Neuron (in vitro differentiated cells): ENCODE results near the gene KDELR3.
A peak's percentile ranks its signal among the peaks of the same experiment; 100 is the strongest.

ENCODE experiments used
- H2AFZ ChIP-seq: one replicate; pipeline ENCODE4 v1.6.1; 2013; ENCODE audit warnings: low read depth, mild to moderate bottlenecking, inconsistent platforms, low read length, moderate library complexity
- H3K27me3 ChIP-seq: one replicate; pipeline ENCODE4 v1.6.1; 2013; ENCODE audit warnings: low read length; ENCODE audit not compliant: insufficient read depth
- H3K36me3 ChIP-seq: one replicate; pipeline ENCODE4 v1.6.1; 2013; ENCODE audit warnings: low read length; ENCODE audit not compliant: insufficient read depth
- H3K4me1 ChIP-seq: one replicate; pipeline ENCODE4 v1.6.1; 2013; ENCODE audit warnings: low read length; ENCODE audit not compliant: insufficient read depth
- H3K4me3 ChIP-seq: 2 replicates; pipeline ENCODE4 v1.5.1; 2013; ENCODE audit warnings: mild to moderate bottlenecking, low read length, moderate library complexity
- H3K9me3 ChIP-seq: one replicate; pipeline ENCODE4 v1.6.1; 2013; ENCODE audit warnings: low read length

KDELR3 gene

DNA sequence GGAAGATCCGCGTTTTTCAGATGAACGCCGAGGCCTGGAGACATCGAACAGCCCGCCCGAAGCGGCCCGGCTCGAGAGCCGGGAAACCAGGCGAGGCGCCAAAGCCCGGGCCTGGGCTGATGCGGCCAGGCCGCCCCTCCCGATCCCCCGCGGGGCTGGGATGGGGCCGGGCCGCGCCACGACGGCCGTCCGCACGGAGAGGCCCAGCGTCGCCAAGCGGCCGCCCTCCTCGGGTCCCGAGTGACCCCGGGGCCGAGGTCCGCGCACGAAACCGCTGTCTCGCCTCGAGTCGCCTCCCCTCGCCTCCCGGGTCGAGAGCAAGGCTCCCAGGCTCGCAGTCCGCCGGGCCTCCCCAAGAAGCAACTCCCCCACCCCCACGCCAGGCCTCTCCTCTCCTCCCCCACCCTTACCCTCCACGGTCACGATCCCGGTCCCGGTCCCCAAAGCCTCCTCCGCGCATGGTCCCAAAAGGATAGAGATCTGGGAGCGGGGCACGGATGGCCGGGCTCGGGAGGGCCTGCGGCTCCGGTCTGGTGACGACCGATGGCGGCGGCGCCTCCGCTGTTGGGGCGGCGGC, 37.7 kb downstream of the KDELR3 start:
- Histone ChIP-seq H3K9me3 (no peaks in the 10 kb centered on the region), H2AFZ (no peak overlapping the region), H3K36me3 (peaks cover 42% of the 10 kb centered on the region)

DNA sequence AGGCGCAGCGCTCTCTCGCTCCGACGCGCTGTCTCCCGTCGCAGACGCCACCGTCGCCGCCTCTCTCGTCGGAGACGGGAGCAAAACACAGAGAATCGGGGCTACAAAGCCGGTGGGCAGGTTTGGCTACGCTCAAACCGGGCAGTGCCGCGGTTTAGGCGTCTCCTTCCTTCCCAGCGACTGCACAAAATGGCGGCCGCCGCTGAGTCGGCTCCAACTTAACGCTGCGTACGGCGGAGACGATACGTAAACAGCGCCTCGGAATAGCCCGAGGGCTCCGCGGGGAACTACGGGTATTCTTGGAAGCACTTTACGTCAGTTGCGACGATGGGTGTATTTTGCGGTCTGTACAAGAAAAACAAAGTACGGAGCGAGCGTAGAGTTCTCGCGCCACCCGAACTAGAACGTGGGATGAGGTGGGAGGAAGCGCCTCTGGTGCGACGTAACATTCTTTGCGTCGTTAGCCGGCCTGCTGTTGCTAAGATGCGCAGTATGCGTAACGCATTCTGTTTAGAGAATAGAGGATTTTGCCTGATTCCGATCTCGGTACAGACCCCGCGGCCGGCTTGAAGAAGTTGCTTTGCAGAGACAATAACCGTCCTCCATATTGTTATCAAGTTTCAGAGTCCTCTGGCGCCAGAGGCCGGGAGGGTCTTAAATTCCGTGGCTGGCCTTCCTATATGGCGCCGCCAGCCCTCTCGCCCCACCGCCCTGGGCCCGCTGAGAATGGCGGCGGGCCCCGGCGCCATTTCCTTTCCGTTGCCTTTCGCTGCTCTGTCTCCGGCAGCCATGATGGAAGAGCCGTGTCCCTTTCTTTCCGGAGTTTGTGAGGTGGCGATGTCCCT, 38.4 kb downstream of the KDELR3 start, which contains the start of gene DDX17:
TSS of gene DDX17 (minus strand) at position 194 of the 845 bp plus-strand sequence.
- Histone ChIP-seq H3K9me3 (no peaks in the 10 kb centered on the region), H3K4me1 (peaks cover 26% of the 10 kb centered on the region), H2AFZ (peak within 1 kb of the TSS; percentile 56), H3K4me3 (peak within 1 kb of the TSS; percentile 96), H3K36me3 (peaks cover 37% of the 10 kb centered on the region), H3K27me3 (no peaks in the 10 kb centered on the region)

More for the DNA sequence above, 37.7 kb downstream of the KDELR3 start:
- H3K27me3 ChIP-seq: no peaks in the 10 kb centered on the region
- peaks cover 26% of the 10 kb centered on the region for H3K4me1 ChIP-seq
- H3K4me3 ChIP-seq: peak overlapping the region; percentile 96

DNA sequence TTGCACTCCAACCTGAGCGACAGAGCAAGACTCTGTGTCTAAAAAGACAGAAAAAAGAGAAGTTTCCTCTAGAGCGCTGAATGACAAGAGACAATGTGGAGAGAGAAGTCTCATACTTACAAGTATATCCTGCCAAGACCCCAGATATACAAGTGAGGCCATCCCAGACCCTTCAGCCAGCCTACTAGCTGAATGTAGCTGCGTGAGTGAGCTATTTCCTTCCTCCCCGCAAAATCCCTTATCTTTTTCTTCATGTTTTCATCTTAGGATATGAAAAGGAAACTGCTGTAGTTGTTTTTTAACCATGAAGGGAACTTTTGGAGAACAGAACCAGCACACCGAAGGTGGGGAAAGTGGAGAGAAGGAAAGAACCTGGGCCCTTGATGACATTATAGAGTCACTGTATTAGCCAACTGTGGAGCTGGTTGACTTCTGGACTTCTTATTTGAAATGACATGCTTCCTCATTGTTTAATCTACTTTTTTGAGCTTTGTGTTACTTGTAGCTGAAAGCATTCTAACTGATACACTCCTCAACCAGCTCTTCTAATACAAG, 42.6 kb downstream of the KDELR3 start:
- H3K9me3 ChIP-seq: no peaks in the 10 kb centered on the region
- H3K4me3 ChIP-seq: no peak overlapping the region

DNA sequence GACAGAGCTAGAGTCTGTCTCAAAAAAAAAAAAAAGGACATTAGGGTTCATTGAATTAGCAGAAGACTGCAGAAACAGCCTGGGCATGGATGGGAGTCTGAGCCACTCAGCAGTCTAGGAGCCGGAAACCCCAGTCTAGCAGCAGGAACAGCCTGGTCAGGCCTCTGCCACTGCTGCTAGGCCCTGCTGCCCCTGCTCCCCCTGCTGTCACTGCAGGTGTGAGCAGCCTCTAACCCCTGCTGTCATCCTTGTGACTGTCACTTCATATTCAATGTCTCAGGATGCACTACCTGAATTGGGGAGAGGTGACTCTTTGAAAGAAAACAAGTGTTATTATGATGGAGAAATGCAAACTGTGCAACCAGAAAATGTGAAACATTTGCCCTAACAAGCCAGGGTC, 45.2 kb downstream of the KDELR3 start:
- Histone ChIP-seq H3K9me3 (no peaks in the 10 kb centered on the region), H3K27me3 (no peaks in the 10 kb centered on the region), H3K4me1 (no peaks in the 10 kb centered on the region), H2AFZ (no peak overlapping the region), H3K4me3 (no peak overlapping the region), H3K36me3 (no peaks in the 10 kb centered on the region)

More for the DNA sequence above, 42.6 kb downstream of the KDELR3 start:
- Histone ChIP-seq H3K4me1 (peaks cover 3% of the 10 kb centered on the region), H3K36me3 (no peaks in the 10 kb centered on the region), H2AFZ (no peak overlapping the region), H3K27me3 (no peaks in the 10 kb centered on the region)

DNA sequence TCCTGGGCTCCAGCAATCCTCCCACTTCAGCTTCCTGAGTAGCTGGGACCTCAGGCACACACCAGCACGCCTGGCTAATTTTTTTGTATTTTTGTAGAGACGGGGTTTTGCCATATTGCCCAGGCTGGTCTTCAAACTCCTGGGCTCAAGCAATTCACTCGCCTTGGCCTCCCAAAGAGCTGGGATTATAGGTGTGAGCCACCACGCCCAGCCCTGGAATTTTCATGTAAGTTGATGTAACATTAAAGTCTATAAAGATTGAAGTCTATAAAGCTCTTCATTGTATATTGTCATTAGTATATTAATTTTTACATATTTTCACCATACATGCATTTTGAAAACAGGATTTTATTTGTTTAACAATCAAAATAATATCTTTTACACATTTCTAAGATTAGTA, 50.7 kb downstream of the KDELR3 start:
- no peak overlapping the region for H3K4me3 ChIP-seq
- H3K36me3 ChIP-seq: no peaks in the 10 kb centered on the region
- no peaks in the 10 kb centered on the region for H3K9me3 ChIP-seq
- H2AFZ ChIP-seq: no peak overlapping the region
- H3K4me1 ChIP-seq: no peaks in the 10 kb centered on the region
- no peaks in the 10 kb centered on the region for H3K27me3 ChIP-seq

DNA sequence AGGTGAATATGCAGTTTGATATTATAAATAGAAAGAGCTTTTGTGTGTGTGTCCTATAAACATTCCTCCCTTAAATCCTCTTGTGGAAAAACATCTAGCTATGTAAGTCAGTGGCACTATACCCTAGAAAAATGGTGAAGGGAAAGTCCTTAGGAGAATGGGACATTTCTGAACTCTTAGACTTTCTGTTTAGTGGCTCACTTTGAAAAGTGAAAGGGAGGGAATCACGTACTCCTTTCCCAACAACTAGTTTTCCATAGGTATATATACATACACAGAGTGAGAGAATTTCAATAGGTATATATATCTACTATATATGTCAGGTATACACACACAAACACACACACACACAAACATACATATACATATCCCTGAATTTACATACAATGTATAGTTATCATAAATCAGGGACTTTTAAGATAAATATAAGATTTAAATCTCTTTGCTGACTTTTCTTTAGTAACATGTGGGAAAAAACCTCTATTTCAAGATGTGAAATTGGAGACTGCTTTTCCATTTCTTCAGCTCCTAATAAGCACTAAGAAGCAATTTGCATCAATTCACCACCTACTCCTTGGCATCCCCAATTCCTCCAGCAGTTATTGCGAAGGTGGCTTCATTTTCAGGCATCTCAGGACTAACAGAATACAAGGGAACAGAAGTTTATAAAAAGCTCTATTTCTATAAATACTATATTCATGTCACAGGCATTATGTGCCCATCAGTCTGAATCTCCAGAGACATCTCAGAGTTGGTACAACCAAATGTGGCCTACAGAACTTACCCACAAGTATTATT, 51.8 kb downstream of the KDELR3 start:
- no peak overlapping the region for H3K4me3 ChIP-seq
- H3K36me3 ChIP-seq: no peaks in the 10 kb centered on the region
- no peaks in the 10 kb centered on the region for H3K4me1 ChIP-seq
- H3K9me3 ChIP-seq: no peaks in the 10 kb centered on the region
- no peaks in the 10 kb centered on the region for H3K27me3 ChIP-seq
- no peak overlapping the region for H2AFZ ChIP-seq

DNA sequence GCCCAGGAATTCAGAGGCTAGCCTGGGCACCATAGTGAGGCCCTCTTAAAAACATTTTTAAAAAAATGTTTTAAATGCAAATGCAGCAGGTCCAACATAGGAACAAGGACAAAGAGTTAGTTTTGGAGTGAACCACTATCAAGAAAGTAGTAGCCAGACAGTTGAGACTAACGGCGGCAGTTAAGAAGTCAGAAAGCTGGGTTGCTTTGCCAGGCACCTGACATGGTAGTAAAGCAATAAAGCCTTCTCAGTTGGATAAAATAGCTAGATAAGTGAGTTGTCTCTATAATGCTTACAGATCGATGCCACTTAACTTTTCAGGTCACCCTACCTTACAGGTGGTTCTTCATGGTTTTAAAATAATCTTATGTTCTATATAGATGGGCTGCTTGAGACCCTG, 55.1 kb downstream of the KDELR3 start:
- Histone ChIP-seq H2AFZ (no peak overlapping the region), H3K9me3 (no peaks in the 10 kb centered on the region), H3K4me1 (no peaks in the 10 kb centered on the region), H3K27me3 (no peaks in the 10 kb centered on the region), H3K4me3 (no peak overlapping the region), H3K36me3 (no peaks in the 10 kb centered on the region)

DNA sequence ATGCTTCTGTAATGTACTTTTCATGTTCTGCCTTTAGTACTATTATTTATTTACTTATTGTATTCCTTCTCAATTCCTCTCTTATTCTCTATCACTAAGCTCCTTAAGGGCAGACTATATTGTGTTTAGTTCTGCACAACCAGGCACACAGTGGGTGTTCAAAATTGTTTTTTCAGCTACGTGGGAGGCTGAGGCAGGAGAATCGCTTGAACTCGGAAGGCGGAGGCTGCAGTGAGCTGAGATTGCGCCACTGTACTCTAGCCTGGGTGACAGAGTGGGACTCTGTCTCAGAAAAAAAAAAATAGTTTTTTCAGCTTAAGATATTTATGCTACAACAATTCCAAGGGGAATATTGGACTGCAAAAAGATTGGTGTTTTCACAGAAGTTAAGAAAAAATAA, 55.6 kb downstream of the KDELR3 start:
- H2AFZ ChIP-seq: no peak overlapping the region
- no peak overlapping the region for H3K4me3 ChIP-seq
- H3K27me3 ChIP-seq: no peaks in the 10 kb centered on the region
- no peaks in the 10 kb centered on the region for H3K9me3 ChIP-seq
- no peaks in the 10 kb centered on the region for H3K4me1 ChIP-seq
- no peaks in the 10 kb centered on the region for H3K36me3 ChIP-seq

DNA sequence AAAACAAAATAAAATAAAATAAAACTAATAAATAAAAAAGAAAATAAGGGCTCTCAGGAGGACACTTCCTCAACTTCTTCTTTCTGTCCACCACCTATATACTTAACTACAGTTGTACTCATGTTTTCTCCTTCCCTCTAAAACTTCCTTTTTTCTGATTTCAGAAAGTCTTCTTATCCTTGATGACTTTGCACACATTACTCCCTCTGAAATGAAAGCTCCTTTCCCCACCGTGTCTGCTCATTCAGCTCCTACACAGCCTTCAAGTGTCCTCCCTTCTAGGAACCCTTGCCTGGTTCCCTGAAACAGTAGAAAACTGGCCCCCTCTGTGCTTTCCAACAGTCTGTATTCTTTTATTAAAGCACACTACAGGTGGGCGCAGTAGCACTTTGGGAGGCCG, 56.5 kb downstream of the KDELR3 start:
- Histone ChIP-seq H3K4me3 (no peak overlapping the region), H3K9me3 (no peaks in the 10 kb centered on the region), H3K4me1 (no peaks in the 10 kb centered on the region), H3K27me3 (no peaks in the 10 kb centered on the region), H2AFZ (no peak overlapping the region), H3K36me3 (no peaks in the 10 kb centered on the region)

DNA sequence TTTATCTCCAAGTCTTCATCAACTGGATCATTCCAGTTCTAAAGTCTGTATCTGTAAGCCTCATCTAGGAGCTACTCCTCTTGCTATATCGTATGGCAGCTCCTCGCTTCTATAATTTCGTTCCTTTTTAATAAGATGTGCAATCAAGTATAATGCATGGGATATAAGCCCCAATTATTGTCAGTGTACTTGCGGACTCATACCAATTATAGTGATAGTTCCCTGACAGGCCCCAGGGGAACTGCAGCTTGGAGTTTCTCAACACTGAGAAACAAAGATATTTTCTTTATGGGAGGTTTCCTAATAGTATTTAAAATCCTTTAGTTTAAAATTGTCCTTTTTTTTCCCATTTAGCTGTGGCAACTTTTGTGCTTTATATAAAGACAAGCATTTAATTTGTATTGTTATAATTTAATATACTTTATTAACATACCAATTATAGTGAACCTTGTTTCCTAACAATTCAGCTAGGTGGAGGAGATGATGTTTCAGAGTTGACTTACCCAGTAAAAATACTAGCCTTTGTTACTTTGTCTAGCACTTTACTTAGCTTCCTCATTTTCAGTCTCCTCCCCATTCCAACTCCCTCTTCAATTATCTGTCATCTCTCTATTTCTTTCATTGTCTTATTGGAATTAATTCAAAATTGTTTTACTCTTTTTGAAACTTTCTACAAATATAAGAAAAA, 63.5 kb downstream of the KDELR3 start:
- no peaks in the 10 kb centered on the region for H3K36me3 ChIP-seq
- no peak overlapping the region for H3K4me3 ChIP-seq
- H3K27me3 ChIP-seq: no peaks in the 10 kb centered on the region

More for the DNA sequence above, 63.5 kb downstream of the KDELR3 start:
- H3K4me1 ChIP-seq: peaks cover 4% of the 10 kb centered on the region
- peak overlapping the region; percentile 61 for H2AFZ ChIP-seq
- no peaks in the 10 kb centered on the region for H3K9me3 ChIP-seq
